Kidney epithelial cell (primary cell): Measurements from ENCODE around the gene RDX. TPM values are rescaled to one million over a fixed set of nuclear protein-coding genes. Genes with fewer than 3 reads are reported as not detected.
A peak's percentile ranks its signal among the peaks of the same experiment; 100 is the strongest.

Experiments
- DNase-seq: peaks from one replicate; pipeline ENCODE4 v3.0.0-alpha.2; 2010; ENCODE audit warnings: low read depth
- H3K27me3 ChIP-seq: 2 replicates; pipeline ENCODE4 v1.6.0; 2011; ENCODE audit warnings: low read length; ENCODE audit not compliant: control insufficient read depth, insufficient read depth
- H3K36me3 ChIP-seq: 2 replicates; pipeline ENCODE4 v1.5.1; 2011; ENCODE audit warnings: low read length; ENCODE audit not compliant: control insufficient read depth, insufficient read depth
- H3K4me3 ChIP-seq: 2 replicates; pipeline ENCODE4 v1.5.1; 2011; ENCODE audit warnings: low read depth, mild to moderate bottlenecking, control low read depth, low read length
- CTCF ChIP-seq: IDR thresholded peaks from 2 replicates; pipeline ENCODE4 v1.5.1; 2011; ENCODE audit warnings: mild to moderate bottlenecking, moderate library complexity, low read length, control low read depth, inconsistent platforms; ENCODE audit not compliant: insufficient read depth, poor library complexity, severe bottlenecking
- total RNA-seq: library from RNA; depleted of rRNA; stranded (reverse); fragments of >200 nt; gene quantifications from 2 replicates; pipeline ENCODE4 v1.2.3, GENCODE V29; 2015

RDX gene
- total RNA-seq, 1 donor from 2014 or later, result 46.7 TPM

GRCh38 chr11:110301577-110301976 lies 5.2 kb upstream of the RDX start:
- Histone ChIP-seq H3K27me3 (no peaks in the 10 kb centered on the region), H3K36me3 (no peaks in the 10 kb centered on the region), H3K4me3 (no peak overlapping the region)
- no peak for DNase-seq
- no peak for TF ChIP-seq CTCF

GRCh38 chr11:110301032-110301431 lies 4.6 kb upstream of the RDX start:
- TF ChIP-seq CTCF, result no peak
- no peaks in the 10 kb centered on the region for H3K27me3 ChIP-seq
- DNase-seq, result no peak
- no peak overlapping the region for H3K4me3 ChIP-seq
- no peaks in the 10 kb centered on the region for H3K36me3 ChIP-seq

- DNase-seq, result no peak
- TF ChIP-seq CTCF, result no peak
- Histone ChIP-seq H3K27me3 (no peaks in the 10 kb centered on the region), H3K4me3 (no peak overlapping the region), H3K36me3 (no peaks in the 10 kb centered on the region)
These were observed 2.8 kb upstream of the RDX start for GRCh38 chr11:110299006-110299785.

GRCh38 chr11:110298301-110298765 lies 1.9 kb upstream of the RDX start:
- DNase-seq, result no peak
- Histone ChIP-seq H3K36me3 (no peaks in the 10 kb centered on the region), H3K27me3 (no peaks in the 10 kb centered on the region), H3K4me3 (no peak overlapping the region)
- TF ChIP-seq CTCF, result no peak

- no peak overlapping the region for H3K4me3 ChIP-seq
- H3K27me3 ChIP-seq, result no peaks in the 10 kb centered on the region
- DNase-seq, result no peak
- H3K36me3 ChIP-seq, result no peaks in the 10 kb centered on the region
- TF ChIP-seq CTCF, result no peak
These were observed 1.4 kb upstream of the RDX start for GRCh38 chr11:110297726-110298300.

- peak overlapping the region; percentile 67 for H3K4me3 ChIP-seq
- DNase-seq, result no peak
- no peaks in the 10 kb centered on the region for H3K27me3 ChIP-seq
- TF ChIP-seq CTCF, result no peak
- no peaks in the 10 kb centered on the region for H3K36me3 ChIP-seq
These were observed 787 bp upstream of the RDX start for GRCh38 chr11:110297076-110297725.
